Transverse colon (tissue), 3 donors: ENCODE results near the gene ESRRG.

Experiments
- CTCF ChIP-seq, 5 experiments: fragments of 200-600 bp in 3 of 5; fragments of 450-650 bp in 2 of 5; sonication (generic) in 3 of 5; IDR thresholded peaks; 1 replicate in 2 of 5; 2 replicates in 3 of 5; pipeline ENCODE4 v1.5.1; 2016 to 2017; ENCODE audit warnings: antibody characterized with exemption in 5 of 5, inconsistent platforms in 3 of 5, mild to moderate bottlenecking in 2 of 5, moderate library complexity in 1 of 5
- POLR2A ChIP-seq: fragments of 450-650 bp; IDR thresholded peaks from one replicate; pipeline ENCODE4 v1.6.1; 2016; ENCODE audit warnings: antibody characterized with exemption, mild to moderate bottlenecking, moderate library complexity

GRCh38 chr1:216679108-216679507, 44.1 kb downstream of the ESRRG start:
- TF ChIP-seq CTCF (IDR thresholded peaks at IDR 0.05) (no peak), POLR2A (no peak)
